Erythroblast (primary cell): ENCODE measurements around the gene LRRN3.

Experiments
- GATA1 ChIP-seq: IDR thresholded peaks from 2 replicates; pipeline ENCODE4 v1.6.1; 2011; ENCODE audit warnings: low read depth, mild to moderate bottlenecking, control low read depth, low read length, moderate library complexity
- POLR2A ChIP-seq: IDR thresholded peaks from 2 replicates; pipeline ENCODE4 v1.6.1; 2011; ENCODE audit warnings: mild to moderate bottlenecking, low read length

- TF ChIP-seq POLR2A (no peak), GATA1 (no peak)
These were observed 49.4 kb downstream of the LRRN3 start for GRCh38 chr7:111140091-111140865.
